HG03460 (cell line): ENCODE measurements around the gene HAUS5.

ENCODE experiments used
- ATAC-seq: cut with Tn5 transposase; IDR thresholded peaks from one replicate; pipeline ENCODE4 v1.9.1; 2021; ENCODE audit not compliant: unreplicated experiment

HAUS5 gene

DNA sequence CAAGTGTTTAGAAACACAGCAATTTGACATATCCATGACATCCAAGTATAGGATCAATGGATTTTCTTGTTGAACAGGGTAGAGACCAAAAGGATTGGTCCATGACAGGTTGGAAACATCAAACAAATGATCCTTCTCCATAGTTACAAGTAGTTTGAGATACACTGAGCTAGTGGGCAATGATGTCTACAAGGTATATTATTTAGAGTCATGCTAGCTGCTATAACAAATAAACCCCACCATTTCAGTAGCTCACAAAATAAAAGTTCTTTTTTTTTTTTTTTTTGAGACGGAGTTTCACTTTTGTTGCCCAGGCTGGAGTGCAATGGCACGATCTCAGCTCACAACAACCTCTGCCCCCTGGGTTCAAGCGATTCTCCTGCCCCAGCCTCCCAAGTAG, 4.9 kb upstream of the HAUS5 start:
- ATAC-seq: no peak

DNA sequence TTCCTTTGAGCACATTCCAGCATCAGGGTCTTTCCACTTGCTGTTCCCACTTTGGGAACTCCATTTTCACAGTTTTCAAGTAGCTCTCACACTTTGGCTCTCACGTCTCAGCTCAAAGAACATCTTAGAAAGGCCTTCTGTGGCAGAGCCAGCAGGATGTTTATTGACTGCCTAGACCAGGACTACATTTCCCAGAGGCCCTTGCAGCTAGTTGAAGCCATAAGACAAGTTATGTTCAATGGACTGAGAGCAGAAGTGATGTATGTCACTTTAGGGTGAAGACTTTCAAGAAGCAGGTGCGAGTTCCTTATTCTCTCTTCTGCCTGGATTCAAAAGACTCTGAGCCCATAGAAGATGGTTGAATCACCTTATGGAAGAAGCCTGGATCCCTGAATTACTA, 4.3 kb upstream of the HAUS5 start:
- ATAC-seq: no peak

DNA sequence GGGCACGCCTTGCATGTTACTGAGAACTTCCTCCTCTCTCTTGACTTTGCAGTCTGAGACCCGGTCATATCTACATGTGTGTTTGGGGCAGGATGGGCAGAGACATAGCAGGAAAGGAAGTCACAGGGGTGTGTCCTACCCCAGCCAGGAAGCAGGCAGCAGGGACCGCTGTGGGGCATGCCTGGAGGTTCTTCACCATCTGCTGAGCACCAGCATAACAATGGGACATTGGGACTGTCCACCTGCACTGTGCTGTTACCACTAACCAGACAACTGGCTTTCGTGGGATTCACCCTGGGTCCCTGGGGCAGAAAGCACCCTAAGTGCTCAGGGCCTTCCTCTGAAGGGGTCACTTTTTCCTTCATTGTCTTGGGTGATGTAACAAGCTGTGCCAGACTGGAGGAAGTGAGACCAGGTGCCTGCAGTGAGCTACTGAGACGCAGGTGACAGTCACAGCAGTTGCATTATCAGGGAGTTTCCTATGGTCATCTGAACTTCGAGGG, 2.6 kb upstream of the HAUS5 start:
- no peak for ATAC-seq

DNA sequence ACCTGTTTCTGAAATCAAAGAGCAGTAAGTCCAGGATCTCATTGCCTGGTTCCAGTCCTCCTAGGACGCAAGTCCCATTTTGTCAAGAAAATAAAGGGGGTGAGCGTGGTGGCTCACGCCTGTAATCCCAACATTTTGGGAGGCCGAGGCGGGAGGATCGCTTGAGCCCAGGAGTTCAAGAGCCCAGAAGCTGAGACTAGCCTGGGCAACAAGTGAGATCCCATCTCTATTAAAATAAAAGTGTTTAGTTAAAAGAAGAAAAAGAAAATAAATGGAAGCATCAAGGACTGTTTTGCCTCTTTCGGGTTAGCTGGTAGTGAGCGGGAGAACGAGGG, 344 bp upstream of the HAUS5 start:
- no peak for ATAC-seq

DNA sequence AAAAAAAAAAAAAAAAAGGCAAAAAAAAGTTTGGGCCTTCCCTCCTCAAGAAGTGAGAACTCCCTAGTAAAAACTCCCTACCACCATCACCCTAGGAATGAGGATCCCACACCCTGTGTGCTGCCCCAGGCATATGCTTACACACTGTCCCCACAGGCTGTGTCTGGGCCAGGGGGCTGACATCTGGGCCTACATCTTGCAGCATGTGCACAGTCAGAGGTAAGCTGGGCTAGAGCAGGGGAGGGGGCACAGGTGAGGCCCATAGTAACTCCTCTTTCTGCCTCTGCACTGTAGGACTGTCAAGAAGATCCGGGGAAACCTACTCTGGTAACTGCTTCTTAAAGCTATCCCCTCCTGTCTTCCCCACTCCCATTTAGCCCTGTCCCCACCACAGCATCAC, 1.0 kb downstream of the HAUS5 start:
- ATAC-seq: no peak

DNA sequence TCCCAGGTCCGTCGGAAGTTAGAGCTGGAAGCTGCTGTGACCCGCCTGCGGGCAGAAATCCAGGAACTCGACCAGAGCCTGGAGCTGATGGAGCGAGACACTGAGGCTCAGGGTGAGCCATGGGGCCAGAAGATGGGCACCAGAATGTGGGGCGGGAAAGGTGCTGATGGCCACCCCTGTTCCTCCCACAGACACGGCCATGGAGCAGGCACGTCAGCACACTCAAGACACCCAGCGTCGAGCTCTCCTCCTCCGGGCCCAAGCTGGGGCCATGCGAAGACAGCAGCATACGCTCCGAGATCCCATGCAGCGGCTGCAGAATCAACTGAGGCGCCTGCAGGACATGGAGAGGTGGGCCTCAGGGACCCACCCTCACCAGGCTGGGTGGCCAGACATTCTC, 2.5 kb downstream of the HAUS5 start:
- ATAC-seq: no peak

DNA sequence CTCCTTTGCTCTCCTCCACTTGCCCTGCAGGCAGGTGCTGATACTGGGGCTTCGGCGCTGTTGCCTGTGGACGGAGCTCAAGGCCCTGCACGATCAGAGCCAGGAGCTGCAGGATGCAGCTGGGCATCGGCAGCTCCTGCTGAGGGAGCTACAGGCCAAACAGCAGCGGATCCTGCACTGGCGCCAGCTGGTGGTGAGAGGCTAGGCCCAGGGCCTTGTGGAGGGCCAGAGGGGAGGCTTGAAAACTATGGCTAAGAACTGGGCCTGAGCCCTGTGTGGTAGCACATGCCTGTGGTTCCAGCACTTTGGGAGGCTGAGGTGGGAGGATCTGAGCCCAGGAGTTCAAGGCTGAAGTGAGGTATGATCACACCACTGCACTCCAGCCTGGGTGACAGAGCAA, 6.3 kb downstream of the HAUS5 start:
- ATAC-seq: no peak

DNA sequence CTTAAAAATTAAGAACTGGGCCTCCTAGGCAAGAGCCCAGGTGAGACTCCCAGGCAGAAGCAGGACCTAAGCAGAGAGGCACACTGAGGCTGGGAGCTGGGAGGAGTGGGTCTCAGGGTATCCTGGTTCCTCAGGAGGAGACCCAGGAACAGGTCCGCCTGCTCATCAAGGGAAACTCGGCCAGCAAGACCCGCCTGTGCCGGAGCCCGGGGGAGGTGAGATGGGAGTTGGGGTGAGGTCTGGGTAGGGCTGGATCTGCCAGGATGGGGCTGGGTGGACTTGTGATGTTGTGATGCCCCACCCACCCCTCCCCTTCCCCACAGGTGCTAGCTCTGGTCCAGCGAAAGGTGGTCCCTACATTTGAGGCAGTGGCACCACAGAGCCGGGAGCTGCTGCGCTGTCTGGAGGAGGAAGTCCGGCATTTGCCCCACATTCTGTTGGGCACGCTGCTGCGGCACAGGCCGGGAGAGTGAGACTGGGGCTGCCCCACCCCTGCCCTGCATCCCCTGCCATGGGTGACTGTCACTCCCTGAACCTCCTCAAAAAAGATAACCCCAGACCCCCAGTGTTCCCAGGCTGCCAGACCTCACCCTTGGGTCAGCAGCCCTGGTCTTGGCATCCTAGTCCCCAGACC, 6.9 kb downstream of the HAUS5 start:
- no peak for ATAC-seq

DNA sequence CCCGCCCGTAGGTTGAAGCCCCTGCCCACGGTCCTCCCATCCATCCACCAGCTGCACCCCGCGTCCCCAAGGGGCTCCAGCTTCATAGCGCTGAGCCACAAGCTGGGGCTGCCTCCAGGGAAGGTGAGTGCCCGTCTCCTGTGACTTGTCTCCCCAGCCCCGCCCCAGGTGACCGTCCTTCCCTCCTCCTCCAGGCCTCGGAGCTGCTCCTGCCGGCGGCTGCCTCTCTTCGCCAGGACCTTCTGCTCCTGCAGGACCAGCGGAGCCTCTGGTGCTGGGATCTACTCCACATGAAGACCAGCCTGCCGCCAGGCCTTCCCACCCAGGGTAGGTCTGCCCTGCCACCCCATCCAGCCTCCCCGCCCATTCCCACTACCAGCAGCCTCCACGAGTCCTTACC, 7.5 kb downstream of the HAUS5 start:
- ATAC-seq: no peak

DNA sequence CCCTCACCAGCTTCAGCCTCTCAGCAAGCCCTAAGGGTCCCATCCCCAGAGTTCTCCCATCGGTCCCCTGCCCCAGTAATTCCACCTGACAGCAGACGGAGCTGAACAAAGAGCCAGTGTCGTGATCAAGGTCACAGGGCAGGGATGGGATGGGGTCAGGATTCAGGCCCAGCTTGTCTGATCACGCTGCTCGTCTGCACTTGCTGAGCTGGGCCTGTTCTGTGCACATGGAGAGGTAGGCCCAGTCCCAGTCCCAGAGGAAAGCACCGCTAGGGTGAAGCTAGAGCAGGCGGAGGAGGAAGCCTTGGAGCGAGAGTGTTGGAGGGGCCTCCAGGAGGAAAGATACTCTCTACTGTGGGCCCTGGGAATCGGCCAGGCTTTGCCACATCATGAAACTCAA, 9.2 kb downstream of the HAUS5 start:
- ATAC-seq: no peak

DNA sequence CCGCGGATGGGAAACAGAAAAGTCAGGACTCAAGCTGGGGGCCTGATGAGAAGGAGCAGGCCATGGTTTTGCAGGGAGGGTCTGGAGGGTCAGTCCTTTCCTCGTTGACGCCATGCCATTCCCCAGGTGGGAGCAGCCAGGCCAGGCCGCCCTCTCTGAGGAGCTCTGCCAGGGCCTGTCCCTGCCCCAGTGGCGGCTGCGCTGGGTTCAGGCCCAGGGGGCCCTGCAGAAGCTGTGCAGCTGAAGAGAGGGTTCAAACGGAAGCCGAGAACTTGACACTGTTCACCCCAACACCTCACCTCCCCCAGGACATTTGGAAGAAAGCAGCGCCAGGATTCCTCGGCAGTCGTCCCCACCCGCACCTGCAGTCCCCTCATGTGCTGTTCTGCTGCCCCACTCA, 10.2 kb downstream of the HAUS5 start:
- no peak for ATAC-seq

DNA sequence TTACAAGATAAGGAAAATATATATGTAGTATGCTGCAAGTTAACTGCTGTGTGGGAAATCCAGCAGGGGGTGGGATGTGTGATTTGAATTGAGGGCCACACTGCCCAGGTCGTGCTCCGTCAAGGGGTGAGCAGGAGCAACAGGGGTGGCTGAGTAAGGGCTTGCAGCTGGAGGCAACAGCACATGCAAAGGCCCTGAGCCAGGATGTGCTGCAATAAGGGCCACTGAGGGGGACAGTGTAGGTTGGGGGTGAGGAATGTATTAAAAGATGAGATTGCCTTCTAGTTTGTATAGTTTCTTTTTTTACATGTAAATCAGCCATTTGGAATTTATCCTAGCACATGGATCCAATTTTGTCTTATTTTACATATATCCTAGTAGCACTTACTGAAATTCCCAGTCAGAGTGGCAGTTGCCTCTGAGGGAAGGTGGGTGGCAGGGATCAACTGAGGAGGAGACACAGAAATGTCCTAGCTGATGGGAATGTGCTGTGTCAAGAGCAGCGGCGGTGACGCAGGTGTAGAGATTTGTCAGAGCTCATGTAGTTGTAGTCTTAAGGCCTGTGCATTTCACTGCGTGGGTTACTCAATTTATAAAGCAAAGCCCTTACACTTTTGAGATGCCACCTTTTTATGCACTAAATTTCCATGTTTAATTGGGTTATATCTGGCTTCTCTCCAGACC, 10.9 kb downstream of the HAUS5 start:
- no peak for ATAC-seq

DNA sequence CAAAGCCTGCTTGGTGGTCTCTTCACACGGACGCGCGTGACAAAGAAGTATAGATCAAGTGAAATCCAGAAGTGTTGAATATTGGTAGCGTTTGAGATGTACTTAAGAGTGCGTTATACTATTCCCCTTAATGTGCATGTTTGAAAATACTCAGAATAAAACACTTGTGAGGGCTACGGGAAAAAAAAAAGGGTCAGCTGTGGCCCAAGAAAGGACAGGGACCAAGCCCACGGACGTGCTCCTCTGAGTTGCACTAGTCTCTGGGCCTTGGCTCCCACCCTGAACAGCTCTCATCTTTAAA, 15.7 kb downstream of the HAUS5 start:
- no peak for ATAC-seq

DNA sequence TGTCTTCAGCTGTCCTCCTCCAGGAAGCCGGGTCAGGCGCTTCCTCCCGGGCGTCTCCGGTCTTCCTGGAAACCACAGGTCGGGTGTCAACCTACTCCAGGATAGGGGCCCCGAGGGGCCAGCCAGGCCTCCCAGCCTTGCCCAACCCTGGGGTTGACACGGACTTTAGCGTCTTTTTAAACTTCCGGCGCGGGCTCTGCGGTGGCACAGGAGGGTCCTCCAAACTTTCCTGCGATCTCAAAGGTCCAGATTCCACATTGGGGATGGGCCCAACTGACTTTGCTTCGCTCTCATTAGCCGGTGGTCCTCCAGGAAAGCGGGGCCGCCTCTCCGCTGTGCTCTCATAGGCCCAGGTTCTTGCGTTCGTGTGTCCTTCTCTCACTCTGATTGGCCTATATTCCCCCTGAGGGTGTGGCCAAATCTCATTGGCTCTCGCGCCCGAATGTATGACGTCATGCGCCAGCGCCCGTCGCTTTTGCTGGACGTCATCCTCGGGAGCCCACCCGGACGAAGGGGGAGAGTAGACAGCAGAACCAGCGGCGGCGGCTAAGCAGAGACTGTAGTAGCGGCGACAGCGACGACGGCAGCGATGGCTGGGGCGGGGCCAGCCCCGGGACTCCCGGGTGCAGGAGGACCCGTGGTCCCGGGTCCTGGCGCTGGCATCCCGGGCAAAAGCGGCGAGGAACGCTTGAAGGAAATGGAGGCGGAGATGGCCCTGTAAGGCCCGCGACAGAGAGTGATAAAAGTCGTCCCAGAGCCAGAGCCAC, 16.2 kb downstream of the HAUS5 start, which contains the start of gene RBM42:
Gene RBM42, plus strand, starts transcription at position 472 of the 767 bp plus-strand sequence. Its CDS starts 118 bp downstream, at position 590.
- peak; percentile 94 for ATAC-seq

DNA sequence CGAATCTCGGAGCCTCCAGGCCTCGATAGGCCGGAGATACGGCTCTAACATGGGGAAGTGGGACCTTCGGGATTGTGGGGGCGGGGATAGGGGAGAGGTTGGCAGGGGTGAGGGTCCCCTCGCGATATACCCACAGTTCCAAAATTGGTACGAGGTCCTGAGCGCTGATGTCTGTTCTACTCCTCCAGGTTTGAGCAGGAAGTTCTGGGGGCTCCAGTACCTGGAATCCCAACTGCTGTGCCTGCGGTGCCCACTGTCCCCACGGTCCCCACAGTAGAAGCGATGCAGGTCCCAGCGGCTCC, 16.7 kb downstream of the HAUS5 start:
- no peak for ATAC-seq

DNA sequence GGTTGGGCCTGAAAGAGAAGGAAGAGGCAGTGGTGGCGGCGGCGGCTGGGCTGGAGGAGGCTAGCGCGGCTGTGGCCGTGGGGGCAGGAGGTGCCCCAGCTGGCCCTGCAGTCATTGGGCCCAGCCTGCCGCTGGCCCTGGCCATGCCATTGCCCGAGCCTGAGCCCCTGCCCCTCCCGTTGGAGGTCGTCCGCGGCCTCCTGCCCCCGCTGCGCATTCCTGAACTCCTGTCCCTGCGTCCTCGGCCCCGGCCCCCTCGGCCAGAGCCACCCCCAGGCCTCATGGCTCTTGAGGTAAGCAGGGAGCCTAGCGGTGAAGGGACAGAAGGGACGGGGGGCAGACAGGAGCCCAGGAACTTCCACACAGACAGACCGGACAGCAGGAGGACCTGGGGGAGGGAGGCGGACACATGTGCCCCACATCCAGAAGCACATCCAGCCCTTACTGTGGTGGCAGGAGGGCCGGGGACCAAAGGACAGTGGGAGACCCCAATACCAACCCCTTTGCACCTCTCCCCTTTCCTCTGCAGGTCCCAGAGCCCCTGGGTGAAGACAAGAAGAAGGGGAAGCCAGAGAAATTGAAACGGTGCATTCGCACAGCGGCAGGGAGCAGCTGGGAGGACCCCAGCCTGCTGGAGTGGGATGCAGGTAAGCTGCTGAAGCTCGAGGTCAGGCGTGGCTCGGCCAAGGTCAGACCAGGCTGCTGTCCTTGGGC, 21.3 kb downstream of the HAUS5 start:
- no peak for ATAC-seq

DNA sequence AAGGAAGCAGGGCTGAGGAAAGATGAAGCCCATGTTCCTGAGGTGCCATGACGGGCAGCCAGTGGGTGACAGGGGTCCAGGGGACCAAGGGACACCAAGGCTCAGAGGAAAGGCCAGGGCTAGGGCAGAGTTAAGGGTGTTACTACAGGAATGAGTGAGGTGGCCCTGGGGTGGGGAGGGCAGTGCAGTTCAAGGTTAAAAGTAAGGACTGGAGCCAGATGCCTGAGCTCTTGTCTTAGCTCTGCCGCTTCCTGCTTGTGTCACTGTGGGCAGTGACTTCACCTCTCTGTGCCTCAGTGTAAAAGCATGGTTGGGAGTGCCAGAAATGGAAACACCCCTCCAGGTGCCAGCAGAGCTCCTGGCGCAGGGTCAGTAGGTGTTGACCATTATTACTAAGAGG, 24.1 kb downstream of the HAUS5 start:
- no peak for ATAC-seq

DNA sequence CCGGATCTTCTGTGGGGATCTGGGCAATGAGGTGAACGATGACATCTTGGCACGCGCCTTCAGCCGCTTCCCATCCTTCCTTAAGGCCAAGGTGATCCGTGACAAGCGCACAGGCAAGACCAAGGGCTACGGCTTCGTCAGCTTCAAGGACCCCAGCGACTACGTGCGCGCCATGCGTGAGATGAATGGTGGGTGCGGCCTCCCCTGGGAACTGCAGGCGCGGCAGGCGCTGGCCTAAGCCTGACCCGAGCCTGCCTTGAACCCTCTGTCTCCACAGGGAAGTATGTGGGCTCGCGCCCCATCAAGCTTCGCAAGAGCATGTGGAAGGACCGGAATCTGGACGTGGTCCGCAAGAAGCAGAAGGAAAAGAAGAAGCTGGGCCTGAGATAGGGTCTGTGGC, 24.6 kb downstream of the HAUS5 start:
- ATAC-seq: no peak

DNA sequence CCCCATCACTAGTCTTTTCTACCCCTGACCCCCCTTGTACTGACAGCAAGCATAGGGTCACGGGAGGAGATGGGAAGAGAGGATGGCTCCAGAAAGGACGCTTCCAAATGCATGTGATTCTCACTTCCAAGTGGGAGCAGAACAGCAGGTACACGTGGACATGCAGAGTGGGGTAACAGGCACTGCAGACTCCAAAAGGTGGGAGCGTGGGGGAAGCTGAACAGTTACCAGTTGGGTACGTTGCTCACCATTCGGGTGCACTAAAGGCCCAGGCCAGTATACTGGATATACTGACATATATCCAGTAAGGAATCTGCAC, 26.7 kb downstream of the HAUS5 start:
- ATAC-seq: no peak

DNA sequence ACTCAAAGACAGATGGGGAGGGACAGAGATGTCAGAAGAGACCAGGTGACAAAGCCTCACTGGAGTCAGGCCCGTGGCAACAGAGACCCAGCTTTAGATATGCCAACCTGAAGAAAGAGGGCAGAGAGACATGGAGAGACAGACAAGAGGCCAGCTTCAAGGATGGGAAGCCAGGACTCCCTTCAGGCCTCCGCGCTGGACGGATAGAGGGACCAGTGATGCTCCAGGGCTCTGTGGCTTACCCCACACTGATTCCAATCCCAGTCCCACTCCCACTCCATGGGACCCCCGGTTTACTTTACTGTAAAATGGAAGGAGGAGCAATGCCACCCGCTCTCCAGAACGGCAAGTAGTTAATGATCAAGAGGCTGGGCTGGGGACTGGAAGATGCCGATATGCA, 27.3 kb downstream of the HAUS5 start:
- no peak for ATAC-seq

DNA sequence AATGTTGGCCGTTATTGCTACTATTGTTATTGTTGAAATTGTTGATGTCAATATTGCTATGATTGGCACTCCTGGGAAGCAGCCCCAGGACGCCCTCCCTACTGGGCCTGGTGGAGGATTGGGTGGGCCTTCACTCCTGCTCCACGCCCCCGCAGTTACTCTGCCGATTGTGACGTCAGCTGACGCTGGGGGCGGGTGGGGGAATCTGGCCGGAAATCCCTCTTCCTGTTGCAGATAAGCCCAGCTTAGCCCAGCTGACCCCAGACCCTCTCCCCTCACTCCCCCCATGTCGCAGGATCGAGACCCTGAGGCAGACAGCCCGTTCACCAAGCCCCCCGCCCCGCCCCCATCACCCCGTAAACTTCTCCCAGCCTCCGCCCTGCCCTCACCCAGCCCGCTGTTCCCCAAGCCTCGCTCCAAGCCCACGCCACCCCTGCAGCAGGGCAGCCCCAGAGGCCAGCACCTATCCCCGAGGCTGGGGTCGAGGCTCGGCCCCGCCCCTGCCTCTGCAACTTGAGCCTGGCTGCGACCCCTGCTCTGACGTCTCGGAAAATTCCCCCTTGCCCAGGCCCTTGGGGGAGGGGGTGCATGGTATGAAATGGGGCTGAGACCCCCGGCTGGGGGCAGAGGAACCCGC, 29.1 kb downstream of the HAUS5 start, which contains the start of gene ETV2:
Gene ETV2, plus strand, starts transcription at position 231 of the 637 bp plus-strand sequence. CDS start 716 bp downstream, outside the sequence.
- ATAC-seq: no peak
